Uterine smooth muscle cell (primary cell): Measurements from ENCODE around the gene PNKD. TPM values are rescaled to one million over a fixed set of nuclear protein-coding genes. Genes with fewer than 3 reads are reported as not detected.

ENCODE experiments used
- total RNA-seq: library from RNA; depleted of rRNA; stranded (reverse); fragments of >200 nt; gene quantifications from 2 replicates; pipeline ENCODE4 v1.2.3, GENCODE V29; 2014

The PNKD gene, protein sequence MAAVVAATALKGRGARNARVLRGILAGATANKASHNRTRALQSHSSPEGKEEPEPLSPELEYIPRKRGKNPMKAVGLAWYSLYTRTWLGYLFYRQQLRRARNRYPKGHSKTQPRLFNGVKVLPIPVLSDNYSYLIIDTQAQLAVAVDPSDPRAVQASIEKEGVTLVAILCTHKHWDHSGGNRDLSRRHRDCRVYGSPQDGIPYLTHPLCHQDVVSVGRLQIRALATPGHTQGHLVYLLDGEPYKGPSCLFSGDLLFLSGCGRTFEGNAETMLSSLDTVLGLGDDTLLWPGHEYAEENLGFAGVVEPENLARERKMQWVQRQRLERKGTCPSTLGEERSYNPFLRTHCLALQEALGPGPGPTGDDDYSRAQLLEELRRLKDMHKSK
- 24.0 and 24.2 TPM in 2 replicates for total RNA-seq

DNA sequence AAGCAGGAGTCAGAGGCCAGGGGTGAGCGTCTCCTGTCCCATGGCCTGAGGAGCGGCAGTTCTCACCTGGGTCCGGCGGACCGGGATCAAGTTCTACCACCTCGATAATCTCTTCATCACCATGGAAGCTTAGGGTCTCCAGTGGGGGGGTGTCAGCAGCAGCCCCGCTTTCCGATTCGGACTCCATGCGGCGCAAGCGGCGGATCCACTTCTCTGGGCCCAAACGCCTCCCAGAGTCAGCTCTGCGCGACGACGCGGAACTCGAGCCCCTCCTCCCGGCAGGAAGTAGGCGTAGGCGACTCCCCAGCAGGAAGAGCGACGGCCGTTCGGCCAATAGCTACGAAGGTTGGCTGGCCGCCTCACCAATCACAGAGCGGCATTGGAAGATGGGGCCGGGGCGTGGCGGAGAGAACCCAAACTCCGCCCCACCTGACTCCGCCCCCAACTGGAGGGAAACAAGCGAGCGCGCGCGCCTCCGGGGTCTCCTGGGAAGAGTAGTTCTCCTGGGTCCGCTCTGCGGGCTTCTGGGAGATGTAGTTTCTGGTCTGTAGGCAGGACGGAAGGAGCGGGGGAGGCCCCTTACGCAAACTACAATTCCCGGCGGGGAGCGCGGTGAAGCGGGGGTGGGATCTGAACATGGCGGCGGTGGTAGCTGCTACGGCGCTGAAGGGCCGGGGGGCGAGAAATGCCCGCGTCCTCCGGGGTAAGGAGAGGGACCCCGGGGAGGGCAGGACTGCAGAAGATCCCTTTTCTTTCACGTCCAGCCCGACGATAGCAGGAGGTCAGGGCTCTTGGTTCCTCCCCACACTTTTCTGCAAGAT lies at the start of gene PNKD, which contains the start of gene AAMP:
PNKD (plus strand) TSS at position 620 of the 821 bp plus-strand sequence; CDS start at position 637, 17 bp downstream.
AAMP (minus strand) TSS at position 238 of the 821 bp plus-strand sequence; CDS start at position 187, 51 bp downstream.

DNA sequence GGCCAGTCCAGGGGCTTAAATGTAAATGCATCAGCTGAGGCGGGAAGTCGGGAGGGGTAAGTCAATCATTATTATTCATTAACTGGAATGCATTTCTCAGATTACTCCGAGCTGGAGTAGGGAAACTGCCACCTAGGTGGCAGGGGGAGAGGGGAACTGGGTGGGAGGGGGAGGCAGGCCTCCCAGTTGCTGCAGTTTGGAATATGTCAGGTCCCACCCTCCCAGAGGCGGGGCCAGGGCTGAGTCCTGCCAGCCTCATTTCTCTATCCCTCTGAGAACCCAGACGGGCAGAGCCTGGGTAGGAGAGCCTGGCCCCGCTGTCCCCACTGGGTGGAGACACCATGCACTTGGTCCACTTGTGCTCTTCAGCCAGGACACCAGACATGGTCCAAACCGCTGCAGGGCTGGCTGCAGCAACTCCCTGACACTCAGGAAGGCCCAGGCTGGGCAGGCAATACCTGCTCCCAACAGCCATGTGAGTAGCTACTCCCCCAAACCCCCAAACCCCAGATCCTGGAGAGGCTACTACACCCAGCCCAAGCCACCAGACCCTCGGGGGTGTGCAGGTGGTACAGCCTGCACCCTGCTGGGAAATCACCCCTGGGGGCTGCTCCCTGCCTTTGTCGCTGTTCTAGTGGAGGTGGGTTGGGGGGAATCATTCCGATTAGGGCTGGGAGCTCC lies 9.4 kb upstream of the PNKD start, which contains the start of gene GPBAR1:
GPBAR1 (plus strand) TSS at position 274 of the 681 bp plus-strand sequence. CDS start 1,710 bp downstream, outside the sequence.

DNA sequence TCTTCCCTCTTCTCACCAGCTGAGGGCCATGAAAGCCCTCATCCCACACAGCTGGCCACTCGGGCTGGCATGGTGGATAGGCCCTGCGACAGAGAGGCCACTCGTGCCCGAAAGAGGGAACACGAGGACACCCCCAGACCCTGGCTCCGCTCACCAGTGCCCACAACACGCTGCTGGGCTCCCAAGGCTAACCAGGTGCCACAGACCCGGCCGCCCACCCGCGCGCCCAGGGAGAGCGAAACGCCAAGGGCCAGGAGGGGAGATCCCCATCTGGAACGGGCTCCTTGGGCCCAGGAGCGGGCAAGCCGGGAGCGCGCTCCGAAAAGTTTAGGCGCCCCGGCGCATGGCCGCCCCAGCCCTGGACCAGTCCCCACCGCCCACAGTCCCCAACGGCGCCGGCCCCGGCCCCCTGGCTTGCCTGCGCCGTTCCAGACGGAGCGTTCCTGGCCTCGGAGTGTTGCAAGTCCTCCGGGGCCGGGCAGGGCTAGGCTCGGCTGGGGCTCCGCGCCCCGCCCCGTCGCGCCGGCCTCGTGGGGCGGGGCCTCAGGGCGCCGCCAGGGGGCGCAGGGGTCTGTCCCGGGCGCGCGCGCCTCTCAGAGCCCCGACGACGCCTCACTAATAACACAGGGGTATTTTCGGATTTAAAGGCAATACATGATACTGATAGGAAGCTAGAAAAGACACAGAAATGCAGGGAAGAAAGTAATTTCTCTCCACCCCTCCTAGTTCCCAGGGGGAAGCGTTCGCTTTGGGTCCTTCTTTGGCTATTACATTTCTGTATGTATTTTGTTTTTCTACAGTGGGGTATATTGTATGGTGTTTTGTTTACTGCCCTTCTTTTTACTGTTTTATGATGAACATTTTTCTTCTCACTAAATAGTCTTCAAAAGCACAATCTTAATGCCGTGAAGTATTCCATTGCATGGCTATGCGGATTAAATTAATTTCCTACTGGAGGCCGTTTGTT lies 22.0 kb downstream of the PNKD start, which contains the start of gene TMBIM1:
TMBIM1 (minus strand) TSS at position 456 of the 967 bp plus-strand sequence. CDS start 10,362 bp downstream, outside the sequence.

DNA sequence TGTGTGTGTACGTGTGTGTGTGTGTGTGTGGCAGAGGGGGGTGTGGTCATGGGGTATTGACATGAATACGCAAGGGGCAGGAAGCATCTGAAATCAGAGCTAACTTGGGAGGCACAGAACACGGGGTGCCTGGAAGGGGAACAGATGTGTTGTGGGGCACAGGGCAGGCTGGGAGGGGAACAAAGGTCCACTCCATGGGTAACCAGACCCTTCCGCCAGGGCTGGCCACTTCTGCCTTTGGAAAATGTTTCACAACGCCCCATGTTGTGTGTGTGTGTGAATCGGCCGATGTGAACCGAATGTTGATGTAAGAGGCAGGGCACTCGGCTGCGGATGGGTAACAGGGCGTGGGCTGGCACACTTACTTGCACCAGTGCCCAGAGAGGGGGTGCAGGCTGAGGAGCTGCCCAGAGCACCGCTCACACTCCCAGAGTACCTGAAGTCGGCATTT lies 111.6 kb downstream of the PNKD start, which contains the start of gene SLC11A1:
SLC11A1 (plus strand) TSS at position 358 of the 451 bp plus-strand sequence. CDS start 96 bp downstream, outside the sequence.

Other genes with a start within 250 kb of the PNKD start
- gene RUFY4, start 201.3 kb upstream of the PNKD start, total RNA-seq = not detected in 2 replicates
- gene CXCR2, start 144.5 kb upstream of the PNKD start, total RNA-seq = not detected in 2 replicates
- gene CXCR1, start 103.6 kb upstream of the PNKD start, total RNA-seq = not detected in 2 replicates
- gene ARPC2, start 53.3 kb upstream of the PNKD start, total RNA-seq = 300 and 448 TPM in 2 replicates
- gene GPBAR1, start 9.5 kb upstream of the PNKD start, total RNA-seq = 0.12 TPM in 1 of 2 replicates, not detected in the other
- gene AAMP, start 382 bp upstream of the PNKD start, total RNA-seq = 160 and 195 TPM in 2 replicates
- 144 and 215 TPM in 2 replicates for gene TMBIM1, start 22.0 kb downstream of the PNKD start, total RNA-seq
- not detected in 2 replicates for gene CATIP, start 86.3 kb downstream of the PNKD start, total RNA-seq
- gene SLC11A1, start 111.8 kb downstream of the PNKD start, total RNA-seq = 0.11 and 0.25 TPM in 2 replicates
- 36.7 and 46.0 TPM in 2 replicates for gene CTDSP1, start 129.3 kb downstream of the PNKD start, total RNA-seq
- 0.12 TPM in 1 of 2 replicates, not detected in the other for gene VIL1, start 148.6 kb downstream of the PNKD start, total RNA-seq